Sigmoid colon (tissue), 7 donors: ENCODE data around the gene RPGRIP1L. TPM values are rescaled to one million over a fixed set of nuclear protein-coding genes. Genes with fewer than 3 reads are reported as not detected.

Experiments used
- DNase-seq: peaks from one replicate; pipeline ENCODE4 v3.0.0-alpha.2; 2019
- H3K27ac ChIP-seq, 4 donors: fragments of 200-600 bp; sonication (generic); one replicate each; pipeline ENCODE4 v1.5.1; 2016 to 2019; ENCODE audit warnings: mild to moderate bottlenecking in 1 of 4
- H3K27me3 ChIP-seq, 3 donors: fragments of 200-600 bp; sonication (generic); one replicate each; pipeline ENCODE4 v1.5.1; 2019; ENCODE audit warnings: mild to moderate bottlenecking in 1 of 3
- H3K36me3 ChIP-seq, 4 donors: fragments of 200-600 bp; sonication (generic); one replicate each; pipeline ENCODE4 v1.5.1; 2016 to 2019
- H3K4me1 ChIP-seq, 4 donors: fragments of 200-600 bp; sonication (generic); one replicate each; pipeline ENCODE4 v1.5.1; 2017 to 2019
- H3K4me3 ChIP-seq, 4 donors: fragments of 200-600 bp; sonication (generic); one replicate each; pipeline ENCODE4 v1.5.1; 2017 to 2019; ENCODE audit warnings: mild to moderate bottlenecking in 2 of 4, moderate library complexity in 1 of 4
- H3K9me3 ChIP-seq, 4 donors: fragments of 200-600 bp in 3 of 4; sonication (generic) in 3 of 4; one replicate each; pipeline versions ENCODE4 v1.5.1 to v1.6.1; 2013 to 2019
- CTCF ChIP-seq, 4 experiments: fragments of 450-650 bp in 3 of 4; fragments of 200-600 bp in 1 of 4; IDR thresholded peaks; one replicate each; pipeline ENCODE4 v1.5.1; 2016 to 2019; ENCODE audit warnings: antibody characterized with exemption in 4 of 4, mild to moderate bottlenecking in 3 of 4, moderate library complexity in 2 of 4
- EP300 ChIP-seq, 4 donors: sonication (generic); formaldehyde crosslinking; IDR thresholded peaks; one replicate each; pipeline ENCODE4 v1.6.1; 2017; ENCODE audit warnings: antibody characterized with exemption in 4 of 4
- POLR2A ChIP-seq, 2 donors: fragments of 450-650 bp; IDR thresholded peaks; one replicate each; pipeline ENCODE4 v1.6.1; 2016; ENCODE audit warnings: antibody characterized with exemption in 2 of 2, mild to moderate bottlenecking in 2 of 2, moderate library complexity in 2 of 2
- POLR2AphosphoS5 ChIP-seq, 4 donors: sonication (generic); formaldehyde crosslinking; IDR thresholded peaks; one replicate each; pipeline ENCODE4 v1.6.1; 2017; ENCODE audit warnings: antibody characterized with exemption in 4 of 4
- WGBS, 2 donors: extraction: QIAGEN DNeasy Blood & Tissue Kit; methylation state at CpG; one replicate each; pipeline ENCODE4 v1.1.7; 2013; 5-methylcytosine and 5-hydroxymethylcytosine counted together
- intact Hi-C: fragments of 100-400 bp; cut with DNase I; formaldehyde crosslinking; loops from one replicate; pipeline ENCODE4 v1.15.1; 2023
- polyA plus RNA-seq, 3 donors: library from polyadenylated mRNA; stranded (reverse); fragments of 200-250 nt; gene quantifications; one replicate each; pipeline ENCODE4 v1.2.3, GENCODE V29; 2013
- total RNA-seq, 4 donors: library from RNA; depleted of rRNA; stranded (reverse); fragments of >200 nt; gene quantifications; one replicate each; pipeline ENCODE4 v1.1.0, GENCODE V29; 2016
- donor health status: healthy with polysubstance abuse.
- donor health status: Bipolar disorder and iron deficiency.
- donor health status: healthy.

RPGRIP1L gene
- total and polyA plus RNA-seq, 7 donors, result 0.46 to 5.8 (median 3.6) TPM

DNA sequence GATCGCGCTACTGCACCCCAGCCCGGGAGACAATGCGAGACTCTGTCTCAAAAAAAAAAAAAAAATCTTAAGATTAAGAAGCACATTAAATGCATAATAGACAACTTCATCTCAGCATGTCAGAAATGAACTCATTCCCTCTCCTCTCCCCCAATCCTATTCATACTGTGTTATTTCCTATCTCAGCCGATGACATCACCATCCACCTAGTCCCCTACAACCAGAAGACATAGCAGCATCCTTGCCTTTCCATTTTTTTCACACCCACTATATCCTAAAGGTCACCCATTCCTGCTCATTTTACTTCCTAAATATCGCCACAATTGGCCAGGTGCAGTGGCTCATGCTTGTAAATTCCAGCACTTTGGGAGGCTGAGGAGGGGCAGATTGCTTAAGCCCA lies 81.3 kb downstream of the RPGRIP1L start:
- Histone ChIP-seq H3K4me1 (no peaks in the 10 kb centered on the region), H3K36me3 (no peaks in the 10 kb centered on the region), H3K9me3 (no peaks in the 10 kb centered on the region), H3K27me3 (no peaks in the 10 kb centered on the region), H3K4me3 (no peak overlapping the region), H3K27ac (no peak overlapping the region)
- TF ChIP-seq POLR2A (IDR thresholded peaks at IDR 0.05), result no peak
- TF ChIP-seq EP300 (IDR thresholded peaks at IDR 0.05), result no peak
- TF ChIP-seq CTCF (IDR thresholded peaks at IDR 0.05), result no peak
- TF ChIP-seq POLR2AphosphoS5 (IDR thresholded peaks at IDR 0.05), result no peak
- intact Hi-C loops, result no loop called here
- 91 to 96% methylated on average over 6 of the region's 6 CpGs for WGBS, 2 donors
- DNase-seq, result no peak

DNA sequence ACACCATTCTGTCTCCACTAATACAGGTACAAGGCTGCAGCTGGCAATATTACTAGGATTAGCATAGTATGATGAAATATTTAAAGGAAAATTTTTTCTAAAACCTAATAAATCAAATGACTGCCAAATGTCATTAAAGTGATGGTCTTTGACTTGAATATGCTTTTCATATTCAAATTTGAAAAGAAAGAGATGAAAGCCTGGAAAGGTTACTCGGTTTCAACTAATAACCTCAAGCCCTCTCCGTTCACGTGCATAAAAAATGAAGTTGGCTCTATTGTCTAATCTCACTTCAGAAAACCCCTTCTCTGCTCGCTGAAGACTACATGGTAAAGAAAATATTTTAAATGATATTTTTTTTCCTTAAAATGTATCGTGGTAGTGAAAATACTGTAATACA lies 83.2 kb downstream of the RPGRIP1L start:
- H3K36me3 ChIP-seq, result no peaks in the 10 kb centered on the region
- no peak for DNase-seq
- intact Hi-C loops, result no loop called here
- no peaks in the 10 kb centered on the region for H3K4me1 ChIP-seq
- H3K9me3 ChIP-seq, result no peaks in the 10 kb centered on the region
- no peak overlapping the region for H3K4me3 ChIP-seq
- H3K27me3 ChIP-seq, result no peaks in the 10 kb centered on the region
- no peak overlapping the region for H3K27ac ChIP-seq
- no peak for TF ChIP-seq CTCF (IDR thresholded peaks at IDR 0.05)
- no peak for TF ChIP-seq POLR2A (IDR thresholded peaks at IDR 0.05)
- no peak for TF ChIP-seq POLR2AphosphoS5 (IDR thresholded peaks at IDR 0.05)
- no peak for TF ChIP-seq EP300 (IDR thresholded peaks at IDR 0.05)
- 94 to 96% methylated on average over 5 of the region's 5 CpGs for WGBS, 2 donors

- H3K36me3 ChIP-seq, result no peaks in the 10 kb centered on the region
- H3K9me3 ChIP-seq, result no peaks in the 10 kb centered on the region
- H3K27me3 ChIP-seq, result no peaks in the 10 kb centered on the region
- no peaks in the 10 kb centered on the region for H3K4me1 ChIP-seq
- H3K4me3 ChIP-seq, result no peak overlapping the region
- WGBS, 2 donors, result 93% methylated on average over 3 of the region's 3 CpGs
- intact Hi-C loops, result no loop called here
- no peak overlapping the region for H3K27ac ChIP-seq
- no peak for DNase-seq
- TF ChIP-seq CTCF (IDR thresholded peaks at IDR 0.05) (no peak), POLR2A (IDR thresholded peaks at IDR 0.05) (no peak), POLR2AphosphoS5 (IDR thresholded peaks at IDR 0.05) (no peak), EP300 (IDR thresholded peaks at IDR 0.05) (no peak)
Observed at GRCh38 chr16:53619235-53619634, 84.4 kb downstream of the RPGRIP1L start.

DNA sequence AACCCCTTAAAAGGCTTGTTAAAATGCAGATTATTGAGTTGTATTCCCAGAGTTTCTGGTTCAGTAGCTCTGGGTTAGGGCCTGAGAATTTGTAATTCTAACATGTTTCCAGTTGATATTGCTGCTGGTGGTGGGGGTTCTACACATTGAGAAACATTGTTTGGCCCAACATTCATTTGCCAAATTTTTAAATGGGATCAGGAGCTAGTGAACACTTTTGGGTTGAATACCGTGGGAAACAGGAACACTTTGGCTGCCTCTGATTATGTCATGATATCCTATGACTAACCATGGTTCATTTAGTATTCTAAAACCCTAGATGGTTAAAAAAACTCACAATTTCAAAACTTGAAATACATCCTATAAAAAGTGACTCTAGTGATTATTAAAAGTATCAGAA lies 89.3 kb downstream of the RPGRIP1L start:
- no peaks in the 10 kb centered on the region for H3K27me3 ChIP-seq
- intact Hi-C loops, result no loop called here
- no peak for DNase-seq
- no peak overlapping the region for H3K4me3 ChIP-seq
- TF ChIP-seq EP300 (IDR thresholded peaks at IDR 0.05) (no peak), POLR2AphosphoS5 (IDR thresholded peaks at IDR 0.05) (no peak), POLR2A (IDR thresholded peaks at IDR 0.05) (no peak), CTCF (IDR thresholded peaks at IDR 0.05) (no peak)
- no peaks in the 10 kb centered on the region for H3K9me3 ChIP-seq
- H3K27ac ChIP-seq, result no peak overlapping the region
- WGBS, 2 donors, result 94 to 100% methylated on average over 1 of the region's 1 CpG
- no peaks in the 10 kb centered on the region for H3K4me1 ChIP-seq
- H3K36me3 ChIP-seq, result no peaks in the 10 kb centered on the region

DNA sequence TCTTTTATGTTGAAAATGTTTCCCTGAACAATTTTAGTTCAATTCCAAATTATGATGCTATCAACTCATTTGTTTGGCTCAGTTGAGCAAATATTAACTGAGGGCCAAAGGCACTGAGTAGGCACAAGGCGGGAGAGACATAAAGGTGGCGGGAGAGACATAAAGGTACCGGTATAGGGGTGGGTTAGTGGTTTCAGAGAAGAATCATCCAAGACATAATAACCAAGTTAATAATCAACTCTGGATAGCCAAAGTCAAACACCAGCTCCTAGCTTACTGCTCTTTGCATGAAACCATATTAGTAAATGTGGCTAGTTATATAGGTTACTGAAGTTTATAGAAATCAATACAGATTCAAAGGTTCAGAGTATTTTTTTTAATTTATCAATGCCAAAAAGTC lies 91.7 kb downstream of the RPGRIP1L start:
- no peaks in the 10 kb centered on the region for H3K27me3 ChIP-seq
- intact Hi-C loops, result no loop called here
- H3K36me3 ChIP-seq, result no peaks in the 10 kb centered on the region
- no peak for DNase-seq
- no peak overlapping the region for H3K4me3 ChIP-seq
- H3K4me1 ChIP-seq, result no peaks in the 10 kb centered on the region
- no peak for TF ChIP-seq EP300 (IDR thresholded peaks at IDR 0.05)
- TF ChIP-seq CTCF (IDR thresholded peaks at IDR 0.05), result no peak
- TF ChIP-seq POLR2AphosphoS5 (IDR thresholded peaks at IDR 0.05), result no peak
- no peak for TF ChIP-seq POLR2A (IDR thresholded peaks at IDR 0.05)
- 27 to 73% methylated on average over 3 of the region's 3 CpGs for WGBS, 2 donors
- H3K9me3 ChIP-seq, result no peaks in the 10 kb centered on the region
- H3K27ac ChIP-seq, result no peak overlapping the region
